HG03135 (cell line): ENCODE measurements around the gene STARD4.

Experiments
- ATAC-seq: cut with Tn5 transposase; IDR thresholded peaks from one replicate; pipeline ENCODE4 v1.9.1; 2021; ENCODE audit warnings: mild to moderate bottlenecking, moderate library complexity; ENCODE audit not compliant: unreplicated experiment

STARD4 gene

DNA sequence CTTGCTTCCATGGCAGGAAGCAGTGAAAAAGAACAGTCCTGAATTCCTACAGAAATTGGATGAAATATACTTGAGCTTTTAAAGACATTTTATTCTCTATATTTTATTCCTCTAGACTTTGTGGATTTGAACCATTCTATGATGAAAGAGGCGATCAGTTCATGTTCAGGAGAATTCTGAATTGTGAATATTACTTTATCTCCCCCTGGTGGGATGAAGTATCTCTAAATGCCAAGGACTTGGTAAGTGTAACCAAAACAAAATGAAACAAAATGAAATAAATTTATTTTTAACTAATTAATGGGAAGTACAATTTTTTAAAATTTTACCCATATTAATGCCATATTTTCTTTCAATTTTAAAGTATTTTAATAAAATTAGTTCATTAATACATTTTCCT is 34.1 kb downstream of the STARD4 start:
- ATAC-seq, result no peak

DNA sequence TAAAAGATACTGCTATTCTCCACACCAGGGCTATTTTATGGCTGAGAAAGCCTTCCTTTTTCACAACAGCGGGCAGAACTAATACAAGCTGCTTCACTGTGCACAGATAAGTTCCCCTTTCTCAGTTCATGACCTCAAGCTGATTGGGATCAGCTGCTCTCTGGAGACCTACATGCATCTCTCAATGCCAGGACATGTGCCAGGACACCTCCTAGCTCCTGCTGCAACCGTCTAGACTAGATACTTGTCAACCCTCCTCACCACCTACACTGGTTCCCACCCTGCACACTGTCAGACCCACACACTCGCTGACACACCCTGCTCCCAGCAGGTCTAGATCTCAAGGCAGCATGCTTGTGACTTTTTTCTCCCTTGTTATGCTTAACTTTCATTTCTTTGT is 39.8 kb downstream of the STARD4 start:
- no peak for ATAC-seq

DNA sequence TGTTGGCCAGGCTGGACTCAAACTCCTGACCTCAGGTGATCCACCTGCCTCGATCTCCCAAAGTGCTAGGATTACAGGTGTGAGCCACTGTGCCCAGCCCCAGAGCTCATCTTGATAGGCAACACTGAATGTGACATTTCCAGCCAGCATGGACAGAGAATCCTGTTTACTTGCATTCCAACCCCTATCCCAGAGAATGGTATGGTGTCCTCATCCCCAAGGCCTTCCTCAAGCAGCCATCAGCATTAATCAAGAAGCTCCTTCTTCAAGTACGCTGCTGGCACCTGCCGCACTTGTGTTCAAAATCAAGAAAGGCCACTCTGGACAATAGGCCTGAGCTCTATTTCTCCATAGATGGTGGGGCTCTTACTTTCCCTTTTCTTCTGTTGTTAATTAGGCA is 40.2 kb downstream of the STARD4 start:
- ATAC-seq, result no peak

DNA sequence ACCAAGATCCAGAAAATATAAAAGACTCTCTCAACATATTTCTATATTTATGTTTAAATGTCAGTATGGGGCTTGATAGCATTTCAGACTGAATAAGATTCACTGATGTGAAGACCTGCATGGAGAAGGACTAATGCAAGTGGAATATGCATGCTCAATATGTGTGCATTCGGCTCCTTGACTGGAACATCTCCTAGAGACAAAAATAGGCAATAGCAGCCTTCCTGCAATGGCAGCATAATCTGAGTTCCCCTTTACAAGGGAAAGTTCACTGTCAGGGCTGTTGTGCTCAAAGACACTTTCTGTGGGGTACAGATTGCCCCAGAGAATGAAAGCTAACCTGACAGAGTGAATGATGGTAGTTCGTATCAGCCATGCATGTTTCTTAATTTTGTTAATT is 42.4 kb downstream of the STARD4 start:
- ATAC-seq, result no peak

- no peak for ATAC-seq
Observed at GRCh38 chr5:111469293-111469896, 42.9 kb downstream of the STARD4 start.

- ATAC-seq, result no peak
Observed at GRCh38 chr5:111463311-111463710, 49.0 kb downstream of the STARD4 start.

- no peak for ATAC-seq
Observed at GRCh38 chr5:111461934-111462333, 50.4 kb downstream of the STARD4 start.

DNA sequence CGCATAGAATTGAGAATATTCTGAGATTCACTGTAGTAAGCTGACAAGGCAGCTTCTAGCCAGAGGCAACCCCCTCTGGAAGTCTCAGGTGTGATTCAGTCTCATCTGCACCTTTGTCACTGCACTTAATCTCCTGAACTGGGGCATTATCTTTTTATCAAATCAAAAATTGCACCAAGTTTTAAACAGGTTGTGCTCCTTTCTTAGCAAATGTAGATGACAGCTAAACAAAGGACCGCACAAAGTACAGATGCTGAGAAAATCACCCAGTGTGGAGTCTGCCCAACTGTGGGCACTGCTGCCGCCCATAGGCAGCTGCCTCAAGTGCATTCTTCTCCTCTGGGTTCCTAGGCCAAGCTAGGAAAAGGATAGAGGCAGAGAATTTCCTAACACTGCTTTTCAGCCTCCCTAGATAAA is 51.1 kb downstream of the STARD4 start:
- no peak for ATAC-seq

GRCh38 chr5:111454776-111455175 is 57.6 kb downstream of the STARD4 start:
- no peak for ATAC-seq

DNA sequence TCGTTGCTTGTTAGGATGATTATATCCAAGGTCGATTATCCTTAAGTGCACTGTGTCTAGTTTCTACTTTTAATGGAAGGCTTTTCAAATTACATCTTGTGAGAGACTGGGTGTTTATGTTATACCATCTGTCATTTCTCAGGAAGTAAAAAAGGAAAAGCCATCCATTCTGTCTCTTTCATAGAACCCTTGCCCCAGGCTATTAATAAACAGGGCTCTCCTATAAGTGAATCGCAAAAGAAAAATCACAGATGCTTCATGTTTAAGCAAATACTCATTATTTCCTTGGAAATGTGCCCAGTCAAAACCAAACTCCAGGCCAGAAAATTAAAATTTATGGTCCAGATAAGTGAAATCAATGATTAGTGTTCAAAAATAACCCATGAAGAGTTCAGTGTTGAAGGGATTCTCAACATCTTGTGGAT is 58.1 kb downstream of the STARD4 start:
- ATAC-seq, result no peak

DNA sequence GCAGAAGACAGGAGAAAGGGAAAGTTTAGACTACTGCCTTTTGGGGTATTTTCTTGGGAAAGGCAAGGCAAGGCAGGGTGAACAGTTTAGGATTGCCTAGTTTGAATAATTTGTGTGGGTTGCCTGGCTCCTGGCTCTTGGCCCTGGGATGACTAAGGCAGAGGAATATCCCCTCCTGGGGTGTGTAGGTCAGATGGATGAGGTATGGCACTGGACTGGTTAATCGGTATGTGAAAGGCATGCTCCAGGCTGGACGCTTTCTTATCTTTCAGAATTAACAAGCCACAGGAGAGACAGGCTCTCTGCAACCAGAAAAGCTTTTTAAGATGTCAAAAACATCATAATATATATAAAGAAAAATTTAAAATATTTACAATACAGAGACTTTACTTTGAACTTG is 58.6 kb downstream of the STARD4 start:
- ATAC-seq, result no peak

DNA sequence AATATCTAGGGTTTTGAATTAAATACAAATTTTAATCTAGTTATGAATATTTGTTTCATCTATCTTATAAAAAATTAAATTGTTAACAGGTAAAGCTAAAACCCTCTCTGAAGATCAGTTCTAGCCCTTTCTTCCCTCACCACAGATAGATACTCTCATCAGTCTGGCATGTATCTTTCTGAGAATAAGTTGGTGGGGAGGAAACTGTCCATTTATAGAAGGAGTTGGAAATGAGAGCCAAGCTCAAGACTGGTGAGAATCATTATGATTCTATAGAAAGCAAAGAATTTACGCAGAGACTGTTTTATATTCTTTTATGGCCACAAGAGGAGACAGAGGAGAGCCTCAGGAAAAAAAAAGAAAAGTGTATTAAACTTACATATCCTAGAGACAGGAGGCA is 59.0 kb downstream of the STARD4 start:
- no peak for ATAC-seq

DNA sequence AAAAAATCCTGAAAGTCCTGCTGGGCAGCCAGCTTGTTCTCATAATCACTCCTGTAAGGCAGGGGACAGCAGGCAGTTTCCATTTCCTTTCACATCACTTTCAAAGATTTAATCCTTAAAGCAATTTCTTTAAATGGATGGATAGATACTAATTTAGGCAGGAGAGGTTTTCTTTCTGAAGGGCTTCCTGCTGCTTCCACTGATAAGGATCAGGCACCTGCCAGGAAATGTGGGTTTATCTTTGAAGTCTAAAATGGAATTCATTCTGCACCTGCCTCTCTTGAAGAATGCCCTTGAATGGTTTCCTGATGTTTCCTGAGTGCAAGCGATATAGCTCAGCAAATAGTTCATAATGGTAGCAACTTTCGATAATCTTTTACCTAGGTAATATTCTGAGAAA is 64.5 kb downstream of the STARD4 start:
- ATAC-seq, result no peak

GRCh38 chr5:111447099-111447498 is 65.2 kb downstream of the STARD4 start:
- no peak for ATAC-seq
